GM12878 (cell line): ENCODE measurements around the gene HIVEP2. TPM values are rescaled to one million over a fixed set of nuclear protein-coding genes. Genes with fewer than 3 reads are reported as not detected.

Source experiments
- ATF2 ChIP-seq: IDR thresholded peaks from 2 replicates; pipeline ENCODE4 v1.6.1; 2012; ENCODE audit warnings: low read length, inconsistent platforms
- BCL11A ChIP-seq: IDR thresholded peaks from 2 replicates; pipeline ENCODE4 v1.6.1; 2011; ENCODE audit warnings: low read depth, low read length
- BRCA1 ChIP-seq: IDR thresholded peaks from 2 replicates; pipeline ENCODE4 v1.6.1; 2011; ENCODE audit warnings: low read depth, low read length, improper control_type of control experiment
- CBX5 ChIP-seq: sonication (generic); IDR thresholded peaks from 2 replicates; pipeline ENCODE4 v1.6.1; 2016; ENCODE audit warnings: low read depth, moderate library complexity, mild to moderate bottlenecking, inconsistent platforms
- CHD2 ChIP-seq: IDR thresholded peaks from 2 replicates; pipeline ENCODE4 v1.6.1; 2011; ENCODE audit warnings: low read depth, low read length, improper control_type of control experiment, borderline replicate concordance
- CREB1 ChIP-seq: IDR thresholded peaks from 2 replicates; pipeline ENCODE4 v1.6.1; 2012; ENCODE audit warnings: low read depth, mild to moderate bottlenecking, inconsistent platforms
- ESRRA ChIP-seq: IDR thresholded peaks from 2 replicates; pipeline ENCODE4 v1.6.1; 2012; ENCODE audit warnings: mild to moderate bottlenecking, low read length, improper control_type of control experiment
- FOXM1 ChIP-seq: IDR thresholded peaks from 2 replicates; pipeline ENCODE4 v1.6.1; 2012; ENCODE audit warnings: low read depth, mild to moderate bottlenecking, inconsistent platforms, low read length, moderate library complexity
- IKZF1 ChIP-seq: fragments of 450-650 bp; conservative IDR thresholded peaks from 2 replicates; pipeline ENCODE4 v1.6.1; 2017; ENCODE audit warnings: antibody characterized with exemption, mild to moderate bottlenecking
- IKZF2 ChIP-seq, 2 experiments: fragments of 450-650 bp; IDR thresholded peaks; 2 replicates each; pipeline ENCODE4 v1.6.1; 2017; ENCODE audit warnings: mild to moderate bottlenecking in 2 of 2, moderate library complexity in 2 of 2
- IRF4 ChIP-seq: IDR thresholded peaks from 2 replicates; pipeline ENCODE4 v1.6.1; 2011; ENCODE audit warnings: low read depth, low read length
- MEF2A ChIP-seq: IDR thresholded peaks from 2 replicates; pipeline ENCODE4 v1.6.1; 2011; ENCODE audit warnings: low read depth, mild to moderate bottlenecking, low read length, moderate library complexity; ENCODE audit not compliant: insufficient read depth
- MTA2 ChIP-seq: fragments of 450-650 bp; IDR thresholded peaks from 2 replicates; pipeline ENCODE4 v1.6.1; 2016; ENCODE audit warnings: low read depth, mild to moderate bottlenecking, moderate library complexity
- POLR2AphosphoS5 ChIP-seq: IDR thresholded peaks from 2 replicates; pipeline ENCODE4 v1.6.1; 2011; ENCODE audit warnings: mild to moderate bottlenecking, low read length, inconsistent platforms
- POU2F2 ChIP-seq: IDR thresholded peaks from 3 replicates; pipeline ENCODE4 v1.6.1; 2011; ENCODE audit warnings: low read depth, mild to moderate bottlenecking, low read length, borderline replicate concordance
- RCOR1 ChIP-seq: conservative IDR thresholded peaks from 2 replicates; pipeline ENCODE4 v1.6.1; 2012; ENCODE audit warnings: low read depth, low read length, improper control_type of control experiment
- RELA ChIP-seq: fragments of 450-650 bp; IDR thresholded peaks from 2 replicates; pipeline ENCODE4 v1.8.0; 2014; ENCODE audit warnings: borderline replicate concordance; ENCODE audit not compliant: partially characterized antibody
- SMAD1 ChIP-seq: fragments of 450-650 bp; IDR thresholded peaks from 2 replicates; pipeline ENCODE4 v1.6.1; 2018; ENCODE audit warnings: mild to moderate bottlenecking, low read depth; ENCODE audit not compliant: partially characterized antibody
- SMC3 ChIP-seq: IDR thresholded peaks from 2 replicates; pipeline ENCODE4 v1.6.1; 2011; ENCODE audit warnings: low read length, improper control_type of control experiment, borderline replicate concordance
- ZBED1 ChIP-seq: IDR thresholded peaks from 2 replicates; pipeline ENCODE4 v1.6.1; 2016; ENCODE audit warnings: borderline replicate concordance
- ZNF384 ChIP-seq: IDR thresholded peaks from 2 replicates; pipeline ENCODE4 v1.6.1; 2012; ENCODE audit warnings: low read depth, mild to moderate bottlenecking, low read length, improper control_type of control experiment, borderline replicate concordance
- polyA plus RNA-seq, 11 experiments: library from polyadenylated mRNA; depleted of rRNA in 4 of 11; unstranded in 6 of 11; stranded (reverse) in 5 of 11; fragments of >200 nt; fragmentation: Nextera tagmentation in 4 of 11; fragmentation: Illumina TruSeq in 1 of 11; extraction: Ambion mirVana in 4 of 11; extraction: Trizol in 1 of 11; gene quantifications; 1 replicate in 1 of 11; 2 replicates in 10 of 11; pipeline versions ENCODE4 v1.2.1 to v1.2.3, GENCODE V29; 2011 to 2016; ENCODE audit warnings: inconsistent platforms in 2 of 11, missing spikeins in 2 of 11, low read depth in 1 of 11
- total RNA-seq, 4 experiments: library from RNA; depleted of rRNA in 3 of 4; stranded (reverse); fragments of >200 nt in 3 of 4; fragmentation: Illumina TruSeq in 1 of 4; extraction: Trizol in 1 of 4; gene quantifications; 2 replicates each; pipeline versions ENCODE4 v1.2.1 to v1.2.3, GENCODE V29; 2013 to 2021
- TF ChIP-seq, protein P1 (sequence below): fragments of 450-650 bp; IDR thresholded peaks from 2 replicates; pipeline ENCODE4 v1.6.1; 2017; ENCODE audit warnings: mild to moderate bottlenecking, moderate library complexity
- TF ChIP-seq, protein P2 (sequence below): fragments of 150-350 bp; IDR thresholded peaks from 2 replicates; pipeline ENCODE4 v1.6.1; 2016; ENCODE audit warnings: low read depth, low read length

HIVEP2 gene
- total and polyA plus RNA-seq, 10 of the 15 experiments (the other 5 are each of a cell fraction or from before 2014, with no cell fraction given), result 1.2 to 15.7 (median 10.2) TPM

DNA sequence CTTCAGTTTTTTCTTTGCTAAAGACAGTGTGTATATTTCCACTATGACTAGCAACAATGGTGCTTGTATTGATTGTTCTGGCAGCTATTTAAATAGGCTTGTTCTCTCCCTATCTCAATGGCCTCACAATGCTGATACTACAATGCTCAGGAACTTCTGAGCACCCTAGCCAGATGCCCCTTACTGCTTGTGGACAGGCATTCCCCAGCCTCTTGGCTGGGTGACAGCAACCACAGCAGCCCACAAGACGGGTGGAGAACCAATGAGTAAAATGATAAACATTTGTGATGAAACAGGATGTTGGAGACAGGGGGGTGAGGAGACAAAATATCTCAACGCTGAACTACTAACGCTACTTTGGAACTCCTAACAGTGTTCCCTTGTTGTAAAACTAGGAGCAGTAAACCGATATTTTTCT is 42.3 kb downstream of the HIVEP2 start (continued):
- peak; percentile 46; the same call in 1 of the 2 replicates for TF ChIP-seq ZBED1
- peak; percentile 91 for TF ChIP-seq SMAD1
- TF ChIP-seq RELA, result peak; percentile 48
- TF ChIP-seq BCL11A, result peak; percentile 41; the same call in 1 of the 2 replicates
- peak; percentile 64; the same call in 1 of the 2 replicates for TF ChIP-seq CREB1
- TF ChIP-seq CHD2, result peak; percentile 33; the same call in 1 of the 2 replicates
- peak; percentile 61 to 70; a peak in 2 of 4 replicates for TF ChIP-seq IKZF2 (IDR thresholded peaks at IDR 0.05)
- TF ChIP-seq ATF2, result peak; percentile 43
- TF ChIP-seq SMC3, result peak; percentile 34; the same call in 1 of the 2 replicates
- TF ChIP-seq ESRRA, result no peak
- TF ChIP-seq, protein P1, sequence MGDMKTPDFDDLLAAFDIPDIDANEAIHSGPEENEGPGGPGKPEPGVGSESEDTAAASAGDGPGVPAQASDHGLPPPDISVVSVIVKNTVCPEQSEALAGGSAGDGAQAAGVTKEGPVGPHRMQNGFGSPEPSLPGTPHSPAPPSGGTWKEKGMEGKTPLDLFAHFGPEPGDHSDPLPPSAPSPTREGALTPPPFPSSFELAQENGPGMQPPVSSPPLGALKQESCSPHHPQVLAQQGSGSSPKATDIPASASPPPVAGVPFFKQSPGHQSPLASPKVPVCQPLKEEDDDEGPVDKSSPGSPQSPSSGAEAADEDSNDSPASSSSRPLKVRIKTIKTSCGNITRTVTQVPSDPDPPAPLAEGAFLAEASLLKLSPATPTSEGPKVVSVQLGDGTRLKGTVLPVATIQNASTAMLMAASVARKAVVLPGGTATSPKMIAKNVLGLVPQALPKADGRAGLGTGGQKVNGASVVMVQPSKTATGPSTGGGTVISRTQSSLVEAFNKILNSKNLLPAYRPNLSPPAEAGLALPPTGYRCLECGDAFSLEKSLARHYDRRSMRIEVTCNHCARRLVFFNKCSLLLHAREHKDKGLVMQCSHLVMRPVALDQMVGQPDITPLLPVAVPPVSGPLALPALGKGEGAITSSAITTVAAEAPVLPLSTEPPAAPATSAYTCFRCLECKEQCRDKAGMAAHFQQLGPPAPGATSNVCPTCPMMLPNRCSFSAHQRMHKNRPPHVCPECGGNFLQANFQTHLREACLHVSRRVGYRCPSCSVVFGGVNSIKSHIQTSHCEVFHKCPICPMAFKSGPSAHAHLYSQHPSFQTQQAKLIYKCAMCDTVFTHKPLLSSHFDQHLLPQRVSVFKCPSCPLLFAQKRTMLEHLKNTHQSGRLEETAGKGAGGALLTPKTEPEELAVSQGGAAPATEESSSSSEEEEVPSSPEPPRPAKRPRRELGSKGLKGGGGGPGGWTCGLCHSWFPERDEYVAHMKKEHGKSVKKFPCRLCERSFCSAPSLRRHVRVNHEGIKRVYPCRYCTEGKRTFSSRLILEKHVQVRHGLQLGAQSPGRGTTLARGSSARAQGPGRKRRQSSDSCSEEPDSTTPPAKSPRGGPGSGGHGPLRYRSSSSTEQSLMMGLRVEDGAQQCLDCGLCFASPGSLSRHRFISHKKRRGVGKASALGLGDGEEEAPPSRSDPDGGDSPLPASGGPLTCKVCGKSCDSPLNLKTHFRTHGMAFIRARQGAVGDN, result peak; percentile 36; the same call in 1 of the 2 replicates
- peak; percentile 61; the same call in 1 of the 2 replicates for TF ChIP-seq POLR2AphosphoS5
- peak; percentile 49; the same call in 1 of the 2 replicates for TF ChIP-seq FOXM1
- no peak for TF ChIP-seq RCOR1
- TF ChIP-seq MEF2A, result peak; percentile 52; the same call in 1 of the 2 replicates
- TF ChIP-seq MTA2, result peak; percentile 61; the same call in 1 of the 2 replicates
- TF ChIP-seq CBX5, result 0 out of 2 replicates have a peak, but pooled peaks have one; percentile 56
- peak; percentile 76; the same call in 1 of the 2 replicates for TF ChIP-seq IKZF1
- TF ChIP-seq IRF4, result no peak
- TF ChIP-seq ZNF384, result no peak
- TF ChIP-seq POU2F2, result peak; percentile 17; the same call in 1 of the 3 replicates
- no peak for TF ChIP-seq BRCA1
- TF ChIP-seq, protein P2, sequence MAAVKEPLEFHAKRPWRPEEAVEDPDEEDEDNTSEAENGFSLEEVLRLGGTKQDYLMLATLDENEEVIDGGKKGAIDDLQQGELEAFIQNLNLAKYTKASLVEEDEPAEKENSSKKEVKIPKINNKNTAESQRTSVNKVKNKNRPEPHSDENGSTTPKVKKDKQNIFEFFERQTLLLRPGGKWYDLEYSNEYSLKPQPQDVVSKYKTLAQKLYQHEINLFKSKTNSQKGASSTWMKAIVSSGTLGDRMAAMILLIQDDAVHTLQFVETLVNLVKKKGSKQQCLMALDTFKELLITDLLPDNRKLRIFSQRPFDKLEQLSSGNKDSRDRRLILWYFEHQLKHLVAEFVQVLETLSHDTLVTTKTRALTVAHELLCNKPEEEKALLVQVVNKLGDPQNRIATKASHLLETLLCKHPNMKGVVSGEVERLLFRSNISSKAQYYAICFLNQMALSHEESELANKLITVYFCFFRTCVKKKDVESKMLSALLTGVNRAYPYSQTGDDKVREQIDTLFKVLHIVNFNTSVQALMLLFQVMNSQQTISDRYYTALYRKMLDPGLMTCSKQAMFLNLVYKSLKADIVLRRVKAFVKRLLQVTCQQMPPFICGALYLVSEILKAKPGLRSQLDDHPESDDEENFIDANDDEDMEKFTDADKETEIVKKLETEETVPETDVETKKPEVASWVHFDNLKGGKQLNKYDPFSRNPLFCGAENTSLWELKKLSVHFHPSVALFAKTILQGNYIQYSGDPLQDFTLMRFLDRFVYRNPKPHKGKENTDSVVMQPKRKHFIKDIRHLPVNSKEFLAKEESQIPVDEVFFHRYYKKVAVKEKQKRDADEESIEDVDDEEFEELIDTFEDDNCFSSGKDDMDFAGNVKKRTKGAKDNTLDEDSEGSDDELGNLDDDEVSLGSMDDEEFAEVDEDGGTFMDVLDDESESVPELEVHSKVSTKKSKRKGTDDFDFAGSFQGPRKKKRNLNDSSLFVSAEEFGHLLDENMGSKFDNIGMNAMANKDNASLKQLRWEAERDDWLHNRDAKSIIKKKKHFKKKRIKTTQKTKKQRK, result no peak
